ENCODE data around the gene FAM170B. TPM values are rescaled to one million over a fixed set of nuclear protein-coding genes. Genes with fewer than 3 reads are reported as not detected.
A peak's percentile ranks its signal among the peaks of the same experiment; 100 is the strongest.

FAM170B gene
- total and polyA plus RNA-seq, 5 donors = not detected

DNA sequence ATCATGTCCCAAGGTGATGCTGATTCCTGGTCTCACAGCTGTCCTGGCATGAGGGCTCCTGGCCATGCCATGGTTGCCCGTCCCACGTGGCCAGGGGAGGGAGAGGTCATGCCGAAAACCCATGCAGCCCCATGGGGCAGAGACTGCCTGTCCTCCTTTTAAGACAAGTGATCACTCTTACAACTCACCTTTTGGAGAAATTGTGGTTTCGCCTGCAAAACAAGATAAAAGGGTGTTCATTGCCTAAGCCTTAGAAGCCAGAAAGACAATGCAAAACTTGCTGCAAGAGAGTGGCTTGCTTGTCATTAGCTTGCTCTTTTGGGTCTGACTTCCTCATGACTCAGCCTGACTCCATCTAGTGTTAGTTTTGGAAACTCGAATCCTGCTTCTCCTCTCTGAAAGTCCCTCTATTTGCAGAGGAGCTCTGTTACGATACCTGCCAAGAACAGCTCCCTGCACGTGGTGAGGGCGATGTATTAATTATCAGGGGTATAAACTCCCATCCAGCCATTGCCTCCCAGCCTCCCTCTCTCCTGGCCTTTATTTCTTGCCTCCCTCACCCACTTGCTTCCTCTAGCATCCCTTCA, 27.7 kb upstream of the FAM170B start:
- no peak for DNase-seq
- peak; percentile 62 to 70 for ATAC-seq
- Histone ChIP-seq H3K9me3 (ENCODE audit: control insufficient read depth, low read length) (no peaks in the 10 kb centered on the region), H3K27ac (ENCODE audit: low read length) (no peak overlapping the region), H3K27me3 (ENCODE audit: control insufficient read depth, insufficient read depth) (no peaks in the 10 kb centered on the region), H3K4me1 (ENCODE audit: control insufficient read depth, insufficient read depth, low read length) (no peaks in the 10 kb centered on the region), H3K4me3 (ENCODE audit: low read length) (no peak overlapping the region)
- WGBS = 55% methylated on average over 8 of the region's 8 CpGs
- intact Hi-C loops (cut with DNase I) = loop anchor here (5.0 to 10.0 kb wide), 5 partner anchors 174 to 607 kb away; no protein-coding TSS in a partner anchor

DNA sequence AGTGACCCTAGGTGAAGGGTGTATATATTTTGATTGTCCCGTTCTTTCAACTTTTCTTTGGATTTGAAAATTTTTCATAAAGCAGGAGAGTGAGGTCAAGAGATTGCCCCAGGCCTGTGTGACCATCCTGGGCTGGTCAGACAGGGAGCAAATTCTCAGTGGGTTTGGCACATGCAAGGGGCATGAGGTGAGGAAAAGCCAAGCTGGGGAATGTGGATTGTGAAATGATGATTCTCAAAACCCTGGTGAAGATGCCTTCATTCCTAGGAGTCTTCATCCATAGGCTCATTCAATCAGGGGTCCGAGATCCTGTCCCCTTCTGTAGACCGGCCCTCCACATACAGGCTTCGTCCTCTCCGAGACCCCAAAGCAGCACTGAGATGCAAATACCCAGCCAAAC, 27.0 kb upstream of the FAM170B start:
- Histone ChIP-seq H3K27ac (ENCODE audit: low read length) (no peak overlapping the region), H3K27me3 (ENCODE audit: control insufficient read depth, insufficient read depth) (no peaks in the 10 kb centered on the region), H3K4me1 (ENCODE audit: control insufficient read depth, insufficient read depth, low read length) (no peaks in the 10 kb centered on the region), H3K9me3 (ENCODE audit: control insufficient read depth, low read length) (no peaks in the 10 kb centered on the region), H3K4me3 (ENCODE audit: low read length) (no peak overlapping the region)
- no peak for DNase-seq
- 96% methylated on average over 5 of the region's 5 CpGs for WGBS
- no peak for ATAC-seq
- intact Hi-C loops (cut with DNase I) = loop anchor here (5.0 to 10.0 kb wide), 5 partner anchors 174 to 606 kb away; no protein-coding TSS in a partner anchor

DNA sequence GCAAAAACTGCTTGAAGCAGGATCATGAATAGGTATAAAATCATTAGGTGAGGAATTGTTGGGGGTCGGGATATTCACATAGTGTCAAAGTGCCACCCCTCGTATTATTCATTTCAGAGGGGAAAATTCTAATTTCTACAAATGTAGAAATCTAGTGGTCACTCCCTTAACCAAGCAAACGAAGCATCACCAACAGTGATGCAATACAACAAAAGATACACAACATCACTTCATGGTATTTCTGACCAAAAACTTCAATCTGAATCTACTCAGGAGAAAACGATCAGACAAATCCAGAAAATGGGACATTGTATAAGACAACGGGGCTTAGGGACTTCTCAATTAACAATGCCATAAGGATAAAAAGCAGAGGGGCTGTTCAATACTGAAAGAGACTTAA, 26.3 kb upstream of the FAM170B start:
- ATAC-seq = no peak
- WGBS = 90% methylated on average over 5 of the region's 5 CpGs
- no peak for DNase-seq
- H3K9me3 ChIP-seq (ENCODE audit: control insufficient read depth, low read length) = no peaks in the 10 kb centered on the region
- no peak overlapping the region for H3K4me3 ChIP-seq (ENCODE audit: low read length)
- no peaks in the 10 kb centered on the region for H3K4me1 ChIP-seq (ENCODE audit: control insufficient read depth, insufficient read depth, low read length)
- no peak overlapping the region for H3K27ac ChIP-seq (ENCODE audit: low read length)
- intact Hi-C loops (cut with DNase I) = loop anchor here (5.0 to 10.0 kb wide), 5 partner anchors 173 to 605 kb away; no protein-coding TSS in a partner anchor
- H3K27me3 ChIP-seq (ENCODE audit: control insufficient read depth, insufficient read depth) = no peaks in the 10 kb centered on the region

DNA sequence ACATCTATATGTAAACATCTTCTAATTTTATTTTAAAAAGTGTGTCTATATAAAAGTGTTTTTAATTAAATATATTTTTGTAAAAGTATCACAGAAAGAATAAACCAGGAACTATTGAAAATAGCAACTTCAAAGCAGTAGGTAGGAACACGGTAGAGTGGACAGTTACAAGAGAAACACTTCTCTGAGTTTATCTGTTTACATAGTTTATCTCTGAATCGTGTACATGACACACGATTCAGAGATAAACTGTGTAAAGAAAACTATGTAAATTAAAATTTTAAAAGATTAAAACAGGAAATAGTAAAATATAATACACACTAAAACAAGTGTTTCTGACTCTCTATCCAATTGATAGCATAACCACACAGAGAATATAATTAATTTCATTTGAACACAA, 25.1 kb upstream of the FAM170B start:
- DNase-seq (no peak), ATAC-seq (no peak)
- WGBS = 57% methylated on average over 3 of the region's 3 CpGs
- H3K4me3 ChIP-seq (ENCODE audit: low read length) = no peak overlapping the region
- H3K27me3 ChIP-seq (ENCODE audit: control insufficient read depth, insufficient read depth) = no peaks in the 10 kb centered on the region
- H3K27ac ChIP-seq (ENCODE audit: low read length) = no peak overlapping the region
- H3K9me3 ChIP-seq (ENCODE audit: control insufficient read depth, low read length) = no peaks in the 10 kb centered on the region
- intact Hi-C loops (cut with DNase I) = loop anchor here in 1 of 4 donors (10.0 kb wide), 1 partner anchor 494 kb away; no protein-coding TSS in a partner anchor
- no peaks in the 10 kb centered on the region for H3K4me1 ChIP-seq (ENCODE audit: control insufficient read depth, insufficient read depth, low read length)

DNA sequence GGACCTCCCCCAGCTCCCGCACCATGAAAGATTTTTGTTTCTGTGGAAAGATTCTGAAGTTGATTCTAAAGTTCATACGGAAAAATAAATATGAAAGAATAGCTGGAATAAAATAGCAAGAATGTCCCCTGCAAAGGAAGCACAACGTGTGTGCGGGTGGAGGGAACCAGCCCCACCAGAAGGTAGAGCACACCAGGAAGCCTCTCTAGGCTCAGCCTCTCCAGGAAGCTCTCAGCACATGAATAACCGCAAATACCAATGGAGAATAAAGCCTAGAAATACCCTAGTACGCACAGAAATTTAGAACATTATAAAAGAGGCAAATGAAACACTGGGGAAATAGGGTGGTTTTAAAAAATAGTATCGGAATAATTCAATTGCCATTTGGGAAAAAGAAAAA, 24.6 kb upstream of the FAM170B start:
- WGBS = 82% methylated on average over 7 of the region's 7 CpGs
- ATAC-seq = no peak
- H3K9me3 ChIP-seq (ENCODE audit: control insufficient read depth, low read length) = no peaks in the 10 kb centered on the region
- H3K27ac ChIP-seq (ENCODE audit: low read length) = no peak overlapping the region
- DNase-seq = no peak
- intact Hi-C loops (cut with DNase I) = loop anchor here in 1 of 4 donors (10.0 kb wide), 1 partner anchor 494 kb away; no protein-coding TSS in a partner anchor
- no peaks in the 10 kb centered on the region for H3K4me1 ChIP-seq (ENCODE audit: control insufficient read depth, insufficient read depth, low read length)
- H3K27me3 ChIP-seq (ENCODE audit: control insufficient read depth, insufficient read depth) = no peaks in the 10 kb centered on the region
- no peak overlapping the region for H3K4me3 ChIP-seq (ENCODE audit: low read length)

DNA sequence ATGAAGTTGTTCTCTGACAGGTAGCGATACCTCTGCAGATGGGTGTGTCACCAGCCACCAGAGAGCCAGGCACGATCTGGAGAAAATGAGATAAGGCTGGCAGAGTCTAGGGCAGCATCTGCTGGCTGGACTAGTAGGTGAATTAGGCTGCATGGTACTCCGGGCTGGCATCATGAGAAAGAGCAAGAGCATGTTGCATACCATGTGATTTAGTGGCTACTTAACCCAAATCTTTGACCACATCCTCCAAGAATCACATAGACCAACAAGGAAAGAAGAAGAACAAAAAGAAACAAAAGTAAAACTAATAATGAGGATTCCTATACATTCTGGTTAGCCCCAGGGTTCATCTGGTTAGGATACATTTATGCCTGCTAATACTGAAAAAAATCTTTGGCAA, 23.4 kb upstream of the FAM170B start:
- intact Hi-C loops (cut with DNase I) = loop anchor here in 1 of 4 donors (10.0 kb wide), 1 partner anchor 492 kb away; no protein-coding TSS in a partner anchor
- H3K4me3 ChIP-seq (ENCODE audit: low read length) = no peak overlapping the region
- H3K27ac ChIP-seq (ENCODE audit: low read length) = no peak overlapping the region
- ATAC-seq (no peak), DNase-seq (no peak)
- no peaks in the 10 kb centered on the region for H3K9me3 ChIP-seq (ENCODE audit: control insufficient read depth, low read length)
- H3K27me3 ChIP-seq (ENCODE audit: control insufficient read depth, insufficient read depth) = no peaks in the 10 kb centered on the region
- WGBS = 89% methylated on average over 3 of the region's 3 CpGs
- H3K4me1 ChIP-seq (ENCODE audit: control insufficient read depth, insufficient read depth, low read length) = no peaks in the 10 kb centered on the region

DNA sequence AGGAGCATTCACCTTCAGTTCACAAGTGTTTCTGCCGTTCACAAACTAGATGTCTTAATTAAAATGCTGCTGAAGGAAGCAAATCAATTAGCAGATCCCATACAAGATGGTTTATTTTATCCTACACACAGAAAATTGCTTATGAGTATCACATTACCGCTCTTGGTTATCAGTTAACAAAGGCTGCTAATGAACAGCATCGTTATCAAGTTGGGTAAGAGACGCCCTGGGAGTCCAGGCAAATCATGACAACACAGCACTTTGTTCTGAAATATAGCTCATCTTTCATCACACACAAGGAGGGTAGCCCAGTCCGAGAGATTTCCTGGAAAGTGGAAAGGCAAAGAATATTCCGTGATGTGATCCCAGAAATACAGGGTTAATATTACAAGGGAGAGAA, 20.8 kb upstream of the FAM170B start:
- no peak for ATAC-seq
- Histone ChIP-seq H3K4me3 (ENCODE audit: low read length) (no peak overlapping the region), H3K4me1 (ENCODE audit: control insufficient read depth, insufficient read depth, low read length) (peaks cover 3% of the 10 kb centered on the region), H3K27ac (ENCODE audit: low read length) (no peak overlapping the region), H3K9me3 (ENCODE audit: control insufficient read depth, low read length) (no peaks in the 10 kb centered on the region), H3K27me3 (ENCODE audit: control insufficient read depth, insufficient read depth) (no peaks in the 10 kb centered on the region)
- intact Hi-C loops (cut with DNase I) = loop anchor here in 1 of 4 donors (10.0 kb wide), 1 partner anchor 490 kb away; no protein-coding TSS in a partner anchor
- DNase-seq = no peak
- 86% methylated on average over 6 of the region's 6 CpGs for WGBS

DNA sequence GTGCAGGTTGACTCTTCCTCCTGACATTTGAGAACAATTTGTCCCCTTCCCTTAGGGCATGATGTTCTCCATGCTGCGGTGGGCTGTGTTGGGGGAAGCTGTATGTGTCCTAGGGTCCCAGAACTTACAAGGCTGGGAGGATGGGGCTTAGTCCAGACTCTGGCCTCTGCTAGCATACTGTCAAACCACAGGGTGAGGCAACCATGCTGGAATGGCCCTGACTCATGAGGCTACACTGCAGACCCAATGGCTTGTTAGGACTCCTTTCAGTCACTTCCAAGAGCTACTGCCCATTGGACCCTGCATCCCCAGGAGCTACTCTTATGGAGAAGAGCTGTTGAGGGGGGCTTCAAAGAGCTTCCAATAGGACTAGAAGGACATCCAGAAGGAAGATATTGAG, 20.1 kb upstream of the FAM170B start:
- 96% methylated on average over 1 of the region's 1 CpG for WGBS
- intact Hi-C loops (cut with DNase I) = loop anchor here in 1 of 4 donors (10.0 kb wide), 1 partner anchor 489 kb away; no protein-coding TSS in a partner anchor
- Histone ChIP-seq H3K9me3 (ENCODE audit: control insufficient read depth, low read length) (no peaks in the 10 kb centered on the region), H3K27ac (ENCODE audit: low read length) (no peak overlapping the region), H3K4me1 (ENCODE audit: control insufficient read depth, insufficient read depth, low read length) (peaks cover 3% of the 10 kb centered on the region), H3K4me3 (ENCODE audit: low read length) (no peak overlapping the region), H3K27me3 (ENCODE audit: control insufficient read depth, insufficient read depth) (no peaks in the 10 kb centered on the region)
- ATAC-seq (no peak), DNase-seq (no peak)

DNA sequence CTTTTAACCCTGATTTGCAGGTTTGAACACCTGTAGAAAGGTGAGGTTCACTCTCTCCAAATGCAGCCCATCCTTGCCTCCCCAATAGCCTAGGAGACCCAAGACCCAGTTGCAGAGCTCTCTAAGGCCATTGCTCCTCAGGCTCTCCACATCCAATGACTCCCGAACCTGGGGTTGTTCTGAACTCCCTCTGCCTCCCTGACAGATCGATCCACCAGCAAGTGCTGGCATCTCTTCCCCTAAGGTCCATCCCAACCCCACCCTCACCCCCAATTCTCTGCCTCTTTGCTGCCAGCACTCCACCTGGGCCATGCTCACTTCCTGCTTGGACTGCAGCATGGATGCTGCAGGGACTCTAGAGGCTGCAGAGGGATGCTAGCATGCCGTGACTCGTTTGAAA, 19.3 kb upstream of the FAM170B start:
- 52% methylated on average over 4 of the region's 4 CpGs for WGBS
- intact Hi-C loops (cut with DNase I) = loop anchor here in 1 of 4 donors (10.0 kb wide), 1 partner anchor 488 kb away; no protein-coding TSS in a partner anchor
- Histone ChIP-seq H3K9me3 (ENCODE audit: control insufficient read depth, low read length) (no peaks in the 10 kb centered on the region), H3K27me3 (ENCODE audit: control insufficient read depth, insufficient read depth) (no peaks in the 10 kb centered on the region), H3K4me1 (ENCODE audit: control insufficient read depth, insufficient read depth, low read length) (peaks cover 3% of the 10 kb centered on the region), H3K4me3 (ENCODE audit: low read length) (no peak overlapping the region), H3K27ac (ENCODE audit: low read length) (no peak overlapping the region)
- DNase-seq (no peak), ATAC-seq (no peak)

DNA sequence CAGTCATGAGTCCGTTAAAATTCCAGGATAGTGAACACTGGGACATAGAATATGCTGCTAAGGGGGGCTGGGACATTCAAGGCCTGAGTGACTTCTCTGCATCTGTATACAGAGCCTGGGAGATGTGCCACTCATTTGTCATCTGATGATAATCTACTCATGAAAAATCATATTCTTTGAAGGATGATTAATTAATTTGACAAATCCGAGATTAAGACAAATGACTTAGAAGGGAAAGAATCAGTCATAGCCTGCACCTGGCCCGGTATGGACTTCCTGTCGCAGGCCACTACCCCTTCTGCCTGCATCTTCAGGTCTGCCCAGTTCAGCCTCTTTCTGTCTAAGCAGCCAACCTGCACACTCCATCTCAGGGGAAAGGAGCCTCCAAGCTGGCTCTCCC, 18.8 kb upstream of the FAM170B start:
- no peaks in the 10 kb centered on the region for H3K27me3 ChIP-seq (ENCODE audit: control insufficient read depth, insufficient read depth)
- no peak overlapping the region for H3K4me3 ChIP-seq (ENCODE audit: low read length)
- 88% methylated on average over 4 of the region's 4 CpGs for WGBS
- DNase-seq (no peak), ATAC-seq (no peak)
- no peak overlapping the region for H3K27ac ChIP-seq (ENCODE audit: low read length)
- no peaks in the 10 kb centered on the region for H3K9me3 ChIP-seq (ENCODE audit: control insufficient read depth, low read length)
- intact Hi-C loops (cut with DNase I) = loop anchor here in 1 of 4 donors (10.0 kb wide), 1 partner anchor 488 kb away; no protein-coding TSS in a partner anchor
- H3K4me1 ChIP-seq (ENCODE audit: control insufficient read depth, insufficient read depth, low read length) = peaks cover 3% of the 10 kb centered on the region

DNA sequence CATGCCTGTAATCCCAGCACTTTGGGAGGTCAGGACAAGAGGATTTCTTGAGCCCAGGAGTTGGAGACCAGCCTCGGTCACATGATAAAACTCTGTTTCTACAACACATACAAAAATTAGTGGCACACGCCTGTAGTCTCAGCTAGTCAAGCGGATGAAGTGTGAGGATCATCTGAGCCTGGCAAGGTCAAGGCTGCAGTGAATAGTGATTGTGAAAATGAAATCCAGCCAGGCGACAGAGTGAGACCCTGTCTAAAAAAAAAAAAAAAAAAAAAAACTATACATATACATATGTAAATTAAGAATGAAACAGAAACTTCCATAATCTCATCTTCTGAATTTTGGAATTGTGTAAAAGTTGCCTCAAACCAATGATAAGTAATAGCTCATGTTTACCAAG, 18.2 kb upstream of the FAM170B start:
- intact Hi-C loops (cut with DNase I) = loop anchor here in 1 of 4 donors (10.0 kb wide), 1 partner anchor 487 kb away; no protein-coding TSS in a partner anchor
- no peak for DNase-seq
- no peak for ATAC-seq
- Histone ChIP-seq H3K27me3 (ENCODE audit: control insufficient read depth, insufficient read depth) (no peaks in the 10 kb centered on the region), H3K4me3 (ENCODE audit: low read length) (no peak overlapping the region), H3K4me1 (ENCODE audit: control insufficient read depth, insufficient read depth, low read length) (peaks cover 3% of the 10 kb centered on the region), H3K27ac (ENCODE audit: low read length) (no peak overlapping the region), H3K9me3 (ENCODE audit: control insufficient read depth, low read length) (no peaks in the 10 kb centered on the region)
- WGBS = 93% methylated on average over 4 of the region's 4 CpGs

Data from right cardiac atrium (tissue), 5 donors.